Occipital lobe (tissue), 2 donors: Measurements from ENCODE around the gene FNDC11. TPM values are rescaled to one million over a fixed set of nuclear protein-coding genes. Genes with fewer than 3 reads are reported as not detected.
"Not testable (repeated sequence)": the region's sequence is repeated elsewhere in the genome, so short reads cannot be mapped to it uniquely, and the experiment has no call there.

Experiments used
- DNase-seq: peaks from one replicate; lab custom pipeline; 2025; lab: John Stamatoyannopoulos, UW
- total RNA-seq: library from RNA; depleted of rRNA; stranded (reverse); fragments of >200 nt; gene quantifications from one replicate; pipeline ENCODE4 v1.2.3, GENCODE V29; 2014

Gene FNDC11
- total RNA-seq, 1 donor from 2014 or later, result 4.1 TPM

- no peak for DNase-seq
Observed at GRCh38 chr20:63553251-63553932, 567 bp upstream of the FNDC11 start.

GRCh38 chr20:63554361-63555278 lies 661 bp downstream of the FNDC11 start:
- no peak for DNase-seq

- DNase-seq, result no peak
Observed at GRCh38 chr20:63555661-63556381, 1.9 kb downstream of the FNDC11 start.

- DNase-seq, result no peak
Observed at GRCh38 chr20:63556873-63557478, 3.0 kb downstream of the FNDC11 start.

GRCh38 chr20:63557481-63557891 lies 3.5 kb downstream of the FNDC11 start:
- DNase-seq, result no peak

GRCh38 chr20:63558804-63559484 lies 5.0 kb downstream of the FNDC11 start:
- DNase-seq, result no peak

- DNase-seq, result not testable (repeated sequence)
Observed at GRCh38 chr20:63559485-63560332, 5.8 kb downstream of the FNDC11 start.

GRCh38 chr20:63560333-63560805 lies 6.4 kb downstream of the FNDC11 start:
- DNase-seq, result no peak

- no peak for DNase-seq
Observed at GRCh38 chr20:63560856-63561609, 7.1 kb downstream of the FNDC11 start.

- DNase-seq, result no peak
Observed at GRCh38 chr20:63561624-63562396, 7.9 kb downstream of the FNDC11 start.

- no peak for DNase-seq
Observed at GRCh38 chr20:63562461-63563224, 8.7 kb downstream of the FNDC11 start.

GRCh38 chr20:63563225-63563935 lies 9.4 kb downstream of the FNDC11 start:
- no peak for DNase-seq

- no peak for DNase-seq
Observed at GRCh38 chr20:63564036-63564810, 10.3 kb downstream of the FNDC11 start.

GRCh38 chr20:63565021-63565698 lies 11.2 kb downstream of the FNDC11 start:
- DNase-seq, result no peak

- no peak for DNase-seq
Observed at GRCh38 chr20:63565699-63566335, 11.9 kb downstream of the FNDC11 start.
